Immature natural killer cell (primary cell): ENCODE measurements around the gene REEP6. TPM values are rescaled to one million over a fixed set of nuclear protein-coding genes. Genes with fewer than 3 reads are reported as not detected.
A peak's percentile ranks its signal among the peaks of the same experiment; 100 is the strongest.

Experiments used
- DNase-seq, 3 donors: peaks; one replicate each; pipeline ENCODE4 v3.0.0; 2022; ENCODE audit warnings: mixed read lengths in 1 of 3
- H3K27ac Mint-ChIP-seq, 6 donors: one replicate each; pipeline ENCODE4 v1.8.0; 2020; ENCODE audit warnings: mixed read lengths in 6 of 6, mild to moderate bottlenecking in 5 of 6, inconsistent platforms in 4 of 6, moderate library complexity in 3 of 6
- H3K27me3 Mint-ChIP-seq, 3 donors: one replicate each; pipeline ENCODE4 v1.8.0; 2020 to 2021; ENCODE audit warnings: low read depth in 3 of 3, mild to moderate bottlenecking in 3 of 3, mixed read lengths in 3 of 3, moderate library complexity in 3 of 3, inconsistent platforms in 1 of 3
- H3K36me3 Mint-ChIP-seq, 3 donors: one replicate each; pipeline ENCODE4 v1.8.0; 2020; ENCODE audit warnings: mixed read lengths in 3 of 3, inconsistent platforms in 2 of 3, mild to moderate bottlenecking in 2 of 3
- H3K4me1 Mint-ChIP-seq, 2 donors: one replicate each; pipeline ENCODE4 v1.8.0; 2020; ENCODE audit warnings: inconsistent platforms in 2 of 2, mild to moderate bottlenecking in 2 of 2, mixed read lengths in 2 of 2, moderate library complexity in 1 of 2
- H3K4me3 Mint-ChIP-seq, 5 donors: one replicate each; pipeline ENCODE4 v1.8.0; 2020; ENCODE audit warnings: mild to moderate bottlenecking in 5 of 5, mixed read lengths in 5 of 5, inconsistent platforms in 3 of 5, moderate library complexity in 3 of 5
- H3K9me3 Mint-ChIP-seq, 6 donors: one replicate each; pipeline ENCODE4 v1.8.0; 2020; ENCODE audit warnings: mild to moderate bottlenecking in 6 of 6, mixed read lengths in 6 of 6, inconsistent platforms in 4 of 6, moderate library complexity in 3 of 6
- polyA plus RNA-seq, 3 donors: library from polyadenylated mRNA; unstranded; fragments of 300-500 nt; fragmentation: Illumina TruSeq; gene quantifications; one replicate each; pipeline ENCODE4 v1.2.3, GENCODE V29; 2021

Gene REEP6
- polyA plus RNA-seq, 3 donors from 2014 or later, result 4.0 to 7.1 (median 6.4) TPM

DNA sequence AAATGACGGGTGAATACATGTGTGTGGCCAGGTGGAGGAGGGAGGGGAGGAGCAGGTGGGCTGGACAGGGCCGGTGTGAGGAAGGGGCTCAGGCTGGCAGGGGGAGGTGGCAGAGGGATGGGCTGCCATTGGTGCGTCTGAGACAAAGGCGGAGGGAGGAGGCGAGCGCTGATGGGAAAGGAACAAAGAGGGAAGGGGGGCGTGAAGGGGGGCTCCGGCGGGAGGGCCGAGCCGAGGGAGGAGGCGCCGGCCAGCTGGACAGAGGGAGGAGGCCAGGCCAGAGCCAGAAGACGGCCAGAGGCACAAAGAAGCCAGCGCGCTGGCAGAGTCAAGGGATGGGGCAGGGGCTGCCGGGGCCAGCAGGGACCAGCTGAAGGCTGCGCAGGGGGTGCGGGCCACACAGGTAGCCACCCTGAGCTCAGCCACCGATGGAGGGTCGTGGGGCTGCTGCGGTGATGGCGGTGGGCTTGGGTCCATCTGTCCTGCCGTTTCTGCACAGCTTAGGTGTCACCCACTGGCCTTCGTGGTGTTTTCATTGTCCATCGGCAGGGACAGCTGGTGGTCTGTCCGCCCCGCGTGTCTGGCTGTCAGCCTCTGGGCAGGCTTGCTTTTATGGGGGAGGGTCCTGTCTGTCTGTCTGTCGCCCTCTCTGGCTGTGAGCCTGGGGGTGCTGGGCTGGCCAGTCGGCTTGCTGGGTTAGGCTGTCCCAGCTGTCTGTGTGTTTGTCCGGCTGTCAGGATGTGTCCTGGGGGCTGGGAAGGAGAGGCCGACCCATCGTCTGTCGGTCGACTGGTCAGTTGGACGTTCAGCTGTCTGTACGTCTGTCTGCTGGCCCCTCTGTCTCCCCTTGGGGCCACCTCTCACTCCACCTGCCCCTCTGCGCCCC lies 38.8 kb upstream of the REEP6 start:
- no peaks in the 10 kb centered on the region for H3K9me3 Mint-ChIP-seq
- H3K27me3 Mint-ChIP-seq, result peaks cover 20 to 35% (median 25%) of the 10 kb centered on the region in 3 donors
- H3K27ac Mint-ChIP-seq, result no peak overlapping the region
- DNase-seq, result no peak
- H3K4me3 Mint-ChIP-seq, result no peak overlapping the region
- no peaks in the 10 kb centered on the region for H3K36me3 Mint-ChIP-seq
- H3K4me1 Mint-ChIP-seq, result peaks cover 22 to 25% of the 10 kb centered on the region in 2 donors

DNA sequence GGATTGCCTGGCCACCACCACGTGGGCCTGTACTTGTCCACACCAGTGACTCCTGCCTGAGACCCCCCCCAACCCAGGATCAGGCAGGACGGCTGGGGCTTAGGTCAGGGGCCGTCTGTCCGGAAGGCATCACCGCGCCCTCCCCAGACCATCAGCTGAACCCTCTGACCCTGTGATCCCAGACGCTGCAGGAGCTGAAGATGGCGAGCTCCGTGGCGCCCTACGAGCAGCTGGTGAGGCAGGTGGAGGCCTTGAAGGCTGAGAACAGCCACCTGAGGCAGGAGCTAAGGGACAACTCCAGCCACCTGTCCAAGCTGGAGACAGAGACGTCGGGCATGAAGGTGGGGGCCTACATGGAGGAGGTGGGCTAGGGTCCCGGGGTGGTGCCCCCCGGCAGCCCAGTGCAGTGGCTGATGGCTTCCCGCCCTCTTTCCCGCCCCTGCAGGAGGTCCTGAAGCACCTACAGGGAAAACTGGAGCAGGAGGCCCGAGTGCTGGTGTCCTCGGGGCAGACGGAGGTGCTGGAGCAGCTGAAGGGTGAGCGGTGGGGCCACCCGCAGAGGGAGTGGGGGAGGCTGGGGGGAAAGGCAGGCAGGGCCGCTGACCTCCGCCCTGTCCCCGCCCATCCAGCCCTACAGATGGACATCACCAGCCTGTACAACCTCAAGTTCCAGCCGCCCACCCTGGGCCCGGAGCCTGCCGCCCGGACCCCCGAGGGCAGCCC lies 38.0 kb upstream of the REEP6 start:
- DNase-seq, result no peak

GRCh38 chr19:1453525-1454364 lies 37.2 kb upstream of the REEP6 start:
- H3K27me3 Mint-ChIP-seq, result peaks cover 18 to 30% (median 20%) of the 10 kb centered on the region in 3 donors

More for the DNA sequence above, 38.0 kb upstream of the REEP6 start:
- H3K27ac Mint-ChIP-seq, result no peak overlapping the region
- no peak overlapping the region for H3K4me3 Mint-ChIP-seq
- H3K27me3 Mint-ChIP-seq, result peaks cover 20 to 31% (median 22%) of the 10 kb centered on the region in 3 donors
- peaks cover 0 to 1% (median 0%) of the 10 kb centered on the region in 6 donors for H3K9me3 Mint-ChIP-seq
- peaks cover 18 to 19% of the 10 kb centered on the region in 2 donors for H3K4me1 Mint-ChIP-seq
- H3K36me3 Mint-ChIP-seq, result no peaks in the 10 kb centered on the region

DNA sequence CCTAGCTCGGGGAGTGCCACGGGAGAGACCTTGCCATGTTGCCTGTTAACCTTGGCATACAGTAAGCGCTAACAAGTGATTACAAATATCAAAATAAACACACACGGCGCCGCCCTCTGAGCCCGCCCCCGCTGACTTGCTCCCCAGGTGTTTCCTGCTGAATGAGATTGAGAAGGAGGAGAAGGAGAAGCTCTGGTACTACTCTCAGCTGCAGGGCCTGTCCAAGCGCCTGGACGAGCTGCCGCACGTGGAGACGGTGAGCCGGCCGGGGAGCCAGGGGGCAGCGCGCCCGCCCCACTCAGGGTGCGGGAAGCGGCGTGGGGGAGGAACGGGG lies 36.0 kb upstream of the REEP6 start:
- H3K9me3 Mint-ChIP-seq, result peaks cover 0 to 1% (median 0%) of the 10 kb centered on the region in 6 donors
- H3K4me3 Mint-ChIP-seq, result peak overlapping the region in 2 of 5 donors; percentile 48 to 50
- H3K4me1 Mint-ChIP-seq, result peaks cover 10 to 11% of the 10 kb centered on the region in 2 donors
- H3K27ac Mint-ChIP-seq, result no peak overlapping the region
- peaks cover 15 to 24% (median 19%) of the 10 kb centered on the region in 3 donors for H3K27me3 Mint-ChIP-seq
- H3K36me3 Mint-ChIP-seq, result no peaks in the 10 kb centered on the region
- DNase-seq, result no peak

More at GRCh38 chr19:1453525-1454364, 37.2 kb upstream of the REEP6 start:
- H3K9me3 Mint-ChIP-seq, result peaks cover 0 to 1% (median 0%) of the 10 kb centered on the region in 6 donors
- no peak overlapping the region for H3K27ac Mint-ChIP-seq
- no peak for DNase-seq
- no peaks in the 10 kb centered on the region for H3K36me3 Mint-ChIP-seq
- peak overlapping the region in 2 of 5 donors; percentile 2 to 56 for H3K4me3 Mint-ChIP-seq
- H3K4me1 Mint-ChIP-seq, result peaks cover 16 to 19% of the 10 kb centered on the region in 2 donors

DNA sequence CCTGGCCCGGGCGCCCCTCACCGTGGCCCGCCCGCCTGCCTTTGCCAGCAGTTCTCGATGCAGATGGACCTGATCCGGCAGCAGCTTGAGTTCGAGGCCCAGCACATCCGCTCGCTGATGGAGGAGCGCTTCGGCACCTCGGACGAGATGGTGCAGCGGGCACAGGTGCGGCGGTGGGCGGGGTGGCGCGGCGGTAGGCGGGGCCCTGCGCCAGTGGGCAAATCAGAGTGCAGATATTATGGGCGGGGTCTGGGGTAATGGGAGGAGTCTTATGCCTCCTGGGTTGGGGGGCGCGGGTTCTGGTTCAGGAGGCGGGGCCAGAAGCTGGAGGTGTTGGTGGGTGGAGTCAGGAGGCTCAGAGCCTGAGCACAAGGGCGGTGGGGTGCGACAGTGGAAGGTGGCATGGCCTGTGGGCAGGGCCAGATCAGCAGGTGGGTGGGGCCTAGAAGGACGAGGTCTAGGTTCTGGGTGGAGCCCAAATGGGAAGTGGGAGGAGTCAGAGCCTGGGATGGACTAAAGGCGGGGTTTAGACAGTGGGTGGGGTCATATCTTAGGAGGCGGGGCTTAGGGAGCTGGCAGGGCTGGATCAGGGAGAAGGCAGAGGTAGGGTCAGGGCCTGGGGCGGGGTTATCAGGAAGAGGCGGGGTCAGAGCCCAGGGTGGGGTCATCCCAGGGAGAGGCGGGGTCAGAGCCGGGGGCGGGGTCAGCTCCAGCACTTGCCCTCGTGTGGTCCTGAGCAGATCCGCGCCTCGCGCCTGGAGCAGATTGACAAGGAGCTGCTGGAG lies 35.5 kb upstream of the REEP6 start:
- peak; percentile 52 to 56 (median 52) for DNase-seq

DNA sequence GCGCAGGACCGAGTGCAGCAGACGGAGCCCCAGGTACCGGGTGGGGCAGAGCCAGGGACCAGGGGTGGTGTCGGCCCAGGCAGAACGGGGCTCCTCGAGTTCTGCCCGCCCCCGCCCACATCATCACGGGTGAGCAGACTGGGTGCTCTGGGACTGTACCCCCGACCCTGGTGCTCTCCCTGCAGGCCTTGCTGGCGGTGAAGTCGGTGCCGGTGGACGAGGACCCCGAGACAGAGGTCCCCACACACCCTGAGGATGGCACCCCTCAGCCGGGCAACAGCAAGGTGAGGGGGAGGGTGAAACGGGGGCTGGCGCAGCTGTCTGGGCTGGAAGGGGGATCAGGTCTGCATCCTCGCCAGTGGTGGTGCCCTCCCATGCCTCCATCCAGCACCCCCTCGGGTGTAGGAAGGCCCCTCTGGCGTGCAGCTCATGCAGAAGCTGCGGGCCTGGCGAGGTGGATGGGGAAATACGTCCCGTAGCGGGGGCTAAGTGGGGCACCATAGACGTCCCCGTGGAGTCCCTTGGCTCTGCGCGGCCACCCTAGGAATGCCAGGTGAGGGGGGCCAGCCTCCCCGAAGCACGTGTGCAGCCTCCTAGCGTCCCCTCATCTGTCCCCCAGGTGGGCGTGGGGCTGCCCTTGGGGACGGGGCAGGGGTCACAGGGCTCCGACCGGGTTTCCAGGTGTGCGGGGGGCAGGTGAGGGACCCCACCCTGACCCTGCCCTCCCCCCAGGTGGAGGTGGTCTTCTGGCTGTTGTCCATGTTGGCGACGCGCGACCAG lies 34.7 kb upstream of the REEP6 start:
- Mint-ChIP-seq H3K36me3 (no peaks in the 10 kb centered on the region), H3K27ac (no peak overlapping the region), H3K4me3 (no peak overlapping the region), H3K4me1 (peaks cover 4 to 5% of the 10 kb centered on the region in 2 donors), H3K9me3 (peaks cover 0 to 1% (median 0%) of the 10 kb centered on the region in 6 donors), H3K27me3 (peaks cover 7 to 19% (median 14%) of the 10 kb centered on the region in 3 donors)
- no peak for DNase-seq

More for the DNA sequence above, 35.5 kb upstream of the REEP6 start:
- peak overlapping the region in 2 of 6 donors; percentile 40 to 45 for H3K27ac Mint-ChIP-seq
- H3K27me3 Mint-ChIP-seq, result peaks cover 12 to 22% (median 19%) of the 10 kb centered on the region in 3 donors
- peak overlapping the region in 4 of 5 donors; percentile 35 to 62 (median 51) for H3K4me3 Mint-ChIP-seq
- peaks cover 7 to 10% of the 10 kb centered on the region in 2 donors for H3K4me1 Mint-ChIP-seq
- peaks cover 0 to 1% (median 0%) of the 10 kb centered on the region in 6 donors for H3K9me3 Mint-ChIP-seq
- no peaks in the 10 kb centered on the region for H3K36me3 Mint-ChIP-seq

DNA sequence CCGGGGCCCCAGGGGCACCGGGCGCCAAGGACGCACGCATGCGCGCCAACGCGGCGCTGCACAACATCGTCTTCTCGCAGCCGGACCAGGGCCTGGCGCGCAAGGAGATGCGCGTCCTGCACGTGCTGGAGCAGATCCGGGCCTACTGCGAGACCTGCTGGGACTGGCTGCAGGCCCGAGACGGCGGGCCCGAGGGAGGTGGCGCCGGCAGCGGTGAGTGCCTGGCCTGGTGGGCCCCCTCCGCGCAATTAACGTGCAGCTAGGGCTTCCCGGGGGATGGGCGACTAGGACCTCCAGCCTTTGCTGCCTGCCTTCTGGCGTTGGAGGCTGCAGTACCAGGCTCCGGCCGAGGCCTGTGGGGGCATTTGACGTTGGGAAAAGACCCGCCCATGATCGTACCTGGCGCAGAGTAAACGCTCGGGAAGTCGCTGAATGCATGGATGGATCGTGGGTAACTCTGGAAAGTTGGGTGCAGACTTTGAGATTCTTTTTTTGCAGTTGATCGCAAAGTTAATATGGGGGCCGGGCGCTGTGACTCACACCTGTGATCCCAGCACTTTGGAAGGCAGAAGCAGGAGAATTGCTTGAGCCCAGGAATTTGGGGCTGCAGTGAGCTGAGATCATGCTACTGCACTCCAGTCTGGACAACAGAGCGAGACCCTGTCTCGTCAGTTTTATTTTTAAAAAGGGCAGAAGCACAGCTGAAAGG lies 33.8 kb upstream of the REEP6 start:
- peaks cover 0 to 1% (median 0%) of the 10 kb centered on the region in 6 donors for H3K9me3 Mint-ChIP-seq
- H3K4me1 Mint-ChIP-seq, result peaks cover 4 to 5% of the 10 kb centered on the region in 2 donors
- peaks cover 7 to 16% (median 13%) of the 10 kb centered on the region in 3 donors for H3K27me3 Mint-ChIP-seq
- H3K4me3 Mint-ChIP-seq, result no peak overlapping the region
- no peak overlapping the region for H3K27ac Mint-ChIP-seq
- no peak for DNase-seq
- H3K36me3 Mint-ChIP-seq, result no peaks in the 10 kb centered on the region

GRCh38 chr19:1457892-1458291 lies 33.1 kb upstream of the REEP6 start:
- peaks cover 0 to 1% (median 0%) of the 10 kb centered on the region in 6 donors for H3K9me3 Mint-ChIP-seq
- no peaks in the 10 kb centered on the region for H3K36me3 Mint-ChIP-seq
- no peak overlapping the region for H3K27ac Mint-ChIP-seq
- peaks cover 4 to 5% of the 10 kb centered on the region in 2 donors for H3K4me1 Mint-ChIP-seq
- no peak for DNase-seq
- H3K27me3 Mint-ChIP-seq, result peaks cover 7 to 16% (median 11%) of the 10 kb centered on the region in 3 donors
- H3K4me3 Mint-ChIP-seq, result no peak overlapping the region

GRCh38 chr19:1459479-1459878 lies 31.5 kb upstream of the REEP6 start:
- no peak overlapping the region for H3K27ac Mint-ChIP-seq
- H3K36me3 Mint-ChIP-seq, result no peaks in the 10 kb centered on the region
- DNase-seq, result no peak
- H3K9me3 Mint-ChIP-seq, result peaks cover 0 to 1% (median 0%) of the 10 kb centered on the region in 6 donors
- H3K4me3 Mint-ChIP-seq, result no peak overlapping the region
- peaks cover 4 to 5% of the 10 kb centered on the region in 2 donors for H3K4me1 Mint-ChIP-seq
- peaks cover 7 to 16% (median 9%) of the 10 kb centered on the region in 3 donors for H3K27me3 Mint-ChIP-seq

DNA sequence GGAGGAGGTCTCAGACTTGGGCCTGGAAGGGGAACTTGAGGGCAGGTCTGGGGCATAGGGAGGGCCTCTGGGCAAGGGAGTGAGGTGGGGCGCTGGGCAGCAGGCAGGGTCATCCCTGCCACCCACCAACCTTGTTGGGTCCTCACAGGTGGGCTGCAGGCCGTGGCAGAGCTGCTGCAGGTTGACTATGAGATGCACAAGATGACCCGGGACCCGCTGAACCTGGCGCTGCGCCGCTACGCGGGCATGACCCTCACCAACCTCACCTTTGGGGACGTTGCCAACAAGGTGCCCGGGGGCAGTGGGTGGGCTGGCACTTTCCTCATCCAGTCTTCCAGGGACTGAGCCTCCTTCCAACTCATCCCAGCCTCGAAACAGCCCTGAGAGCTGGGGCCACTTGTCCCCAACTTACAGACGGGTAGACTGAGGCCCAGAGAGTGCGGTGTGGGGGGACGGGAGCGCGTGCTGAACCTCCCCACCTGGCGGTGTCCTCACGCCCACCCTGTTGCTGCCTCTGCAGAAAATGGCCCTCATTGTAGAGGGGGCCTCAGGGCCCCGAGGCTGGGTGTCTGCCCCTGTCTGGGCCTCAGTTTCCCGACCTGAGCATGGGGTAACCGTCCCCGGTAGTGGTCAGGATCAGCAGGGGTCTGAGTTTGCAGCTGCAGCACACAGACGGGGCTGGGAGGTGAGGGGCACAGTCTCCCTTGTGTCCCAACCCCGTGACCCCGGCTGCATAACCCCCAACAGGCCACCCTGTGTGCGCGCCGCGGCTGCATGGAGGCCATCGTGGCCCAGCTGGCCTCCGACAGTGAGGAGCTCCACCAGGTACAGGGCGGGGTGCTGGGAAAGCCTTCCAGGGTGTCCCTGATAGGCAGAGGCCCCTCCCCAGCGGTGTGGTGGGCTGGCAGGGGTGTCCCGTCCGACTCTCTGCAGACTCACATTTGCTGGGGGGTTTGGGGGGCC lies 30.7 kb upstream of the REEP6 start:
- Mint-ChIP-seq H3K36me3 (no peaks in the 10 kb centered on the region), H3K27me3 (peaks cover 3 to 16% (median 9%) of the 10 kb centered on the region in 3 donors), H3K27ac (no peak overlapping the region), H3K4me3 (no peak overlapping the region), H3K4me1 (peaks cover 4 to 5% of the 10 kb centered on the region in 2 donors), H3K9me3 (peaks cover 0 to 1% (median 0%) of the 10 kb centered on the region in 6 donors)
- DNase-seq, result no peak

- Mint-ChIP-seq H3K36me3 (no peaks in the 10 kb centered on the region), H3K4me3 (no peak overlapping the region), H3K27me3 (peaks cover 4 to 10% (median 7%) of the 10 kb centered on the region in 3 donors), H3K9me3 (peaks cover 0 to 1% (median 0%) of the 10 kb centered on the region in 6 donors), H3K4me1 (peaks cover 0 to 1% of the 10 kb centered on the region in 2 donors), H3K27ac (no peak overlapping the region)
- no peak for DNase-seq
These were observed 29.1 kb upstream of the REEP6 start for GRCh38 chr19:1461862-1462261.
